HG02588 (cell line): ENCODE measurements around the gene SPATA13.

Experiments used
- ATAC-seq: cut with Tn5 transposase; IDR thresholded peaks from one replicate; pipeline ENCODE4 v1.9.1; 2021; ENCODE audit warnings: mild to moderate bottlenecking, moderate library complexity; ENCODE audit not compliant: unreplicated experiment

Gene SPATA13

GRCh38 chr13:24166561-24166960, 6.0 kb downstream of the SPATA13 start:
- ATAC-seq: no peak

- no peak for ATAC-seq
These were observed 7.3 kb downstream of the SPATA13 start for GRCh38 chr13:24167666-24168391.

- ATAC-seq: no peak
These were observed 7.9 kb downstream of the SPATA13 start for GRCh38 chr13:24168392-24168750.

GRCh38 chr13:24168979-24169378, 8.5 kb downstream of the SPATA13 start:
- ATAC-seq: no peak

GRCh38 chr13:24172071-24172470, 11.6 kb downstream of the SPATA13 start:
- ATAC-seq: no peak

- ATAC-seq: no peak
These were observed 13.3 kb downstream of the SPATA13 start for GRCh38 chr13:24173795-24174194.

GRCh38 chr13:24175847-24176246, 15.3 kb downstream of the SPATA13 start:
- ATAC-seq: no peak

GRCh38 chr13:24176351-24177101, 16.0 kb downstream of the SPATA13 start:
- ATAC-seq: no peak

GRCh38 chr13:24178847-24179485, 18.4 kb downstream of the SPATA13 start:
- ATAC-seq: no peak

- no peak for ATAC-seq
These were observed 18.9 kb downstream of the SPATA13 start for GRCh38 chr13:24179486-24179850.

- no peak for ATAC-seq
These were observed 20.3 kb downstream of the SPATA13 start for GRCh38 chr13:24180750-24181377.

- no peak for ATAC-seq
These were observed 21.6 kb downstream of the SPATA13 start for GRCh38 chr13:24181991-24182702.

GRCh38 chr13:24182703-24183081, 22.2 kb downstream of the SPATA13 start:
- no peak for ATAC-seq

GRCh38 chr13:24183741-24184182, 23.2 kb downstream of the SPATA13 start:
- no peak for ATAC-seq

- no peak for ATAC-seq
These were observed 23.8 kb downstream of the SPATA13 start for GRCh38 chr13:24184265-24184841.

- ATAC-seq: no peak
These were observed 24.4 kb downstream of the SPATA13 start for GRCh38 chr13:24184882-24185281.

- ATAC-seq: no peak
These were observed 25.2 kb downstream of the SPATA13 start for GRCh38 chr13:24185591-24186232.

- no peak for ATAC-seq
These were observed 26.7 kb downstream of the SPATA13 start for GRCh38 chr13:24187185-24187584.

GRCh38 chr13:24192057-24192810, 31.7 kb downstream of the SPATA13 start:
- ATAC-seq: no peak
